HL-60 (cell line): Measurements from ENCODE around the gene CLEC4D.

Experiments
- GABPA ChIP-seq: IDR thresholded peaks from 2 replicates; pipeline ENCODE4 v1.6.1; 2012; ENCODE audit warnings: low read depth
- POLR2AphosphoS5 ChIP-seq: IDR thresholded peaks from 2 replicates; pipeline ENCODE4 v1.6.1; 2012; ENCODE audit warnings: low read depth
- TF ChIP-seq, protein P1 (sequence below): IDR thresholded peaks from one replicate; pipeline ENCODE4 v1.5.1; 2011; ENCODE audit warnings: low read length, control low read depth, inconsistent platforms; ENCODE audit not compliant: insufficient read depth
- TF ChIP-seq, protein P2 (sequence below): IDR thresholded peaks from 2 replicates; pipeline ENCODE4 v1.6.1; 2012; ENCODE audit warnings: low read depth; ENCODE audit not compliant: insufficient replicate concordance

DNA sequence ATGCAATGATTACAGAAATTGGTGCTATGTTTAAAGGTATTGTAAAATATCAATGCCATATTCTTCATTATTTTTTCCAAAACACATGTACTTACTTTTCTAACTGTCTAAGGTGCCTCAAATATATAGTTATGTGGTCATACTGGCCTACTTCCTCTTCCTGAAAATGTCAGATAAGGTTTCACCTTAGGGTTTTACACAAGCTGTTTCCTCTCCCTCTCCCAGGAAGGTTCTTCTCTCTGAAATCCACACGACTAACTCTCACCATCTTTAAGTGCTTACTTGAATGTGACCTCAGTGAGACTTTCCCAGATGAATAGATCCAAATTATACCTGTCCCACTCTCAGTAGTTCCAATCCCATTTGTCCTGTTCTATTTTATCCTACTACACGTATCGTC is 11.6 kb upstream of the CLEC4D start:
- TF ChIP-seq, protein P1, sequence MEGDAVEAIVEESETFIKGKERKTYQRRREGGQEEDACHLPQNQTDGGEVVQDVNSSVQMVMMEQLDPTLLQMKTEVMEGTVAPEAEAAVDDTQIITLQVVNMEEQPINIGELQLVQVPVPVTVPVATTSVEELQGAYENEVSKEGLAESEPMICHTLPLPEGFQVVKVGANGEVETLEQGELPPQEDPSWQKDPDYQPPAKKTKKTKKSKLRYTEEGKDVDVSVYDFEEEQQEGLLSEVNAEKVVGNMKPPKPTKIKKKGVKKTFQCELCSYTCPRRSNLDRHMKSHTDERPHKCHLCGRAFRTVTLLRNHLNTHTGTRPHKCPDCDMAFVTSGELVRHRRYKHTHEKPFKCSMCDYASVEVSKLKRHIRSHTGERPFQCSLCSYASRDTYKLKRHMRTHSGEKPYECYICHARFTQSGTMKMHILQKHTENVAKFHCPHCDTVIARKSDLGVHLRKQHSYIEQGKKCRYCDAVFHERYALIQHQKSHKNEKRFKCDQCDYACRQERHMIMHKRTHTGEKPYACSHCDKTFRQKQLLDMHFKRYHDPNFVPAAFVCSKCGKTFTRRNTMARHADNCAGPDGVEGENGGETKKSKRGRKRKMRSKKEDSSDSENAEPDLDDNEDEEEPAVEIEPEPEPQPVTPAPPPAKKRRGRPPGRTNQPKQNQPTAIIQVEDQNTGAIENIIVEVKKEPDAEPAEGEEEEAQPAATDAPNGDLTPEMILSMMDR: no peak
- TF ChIP-seq, protein P2, sequence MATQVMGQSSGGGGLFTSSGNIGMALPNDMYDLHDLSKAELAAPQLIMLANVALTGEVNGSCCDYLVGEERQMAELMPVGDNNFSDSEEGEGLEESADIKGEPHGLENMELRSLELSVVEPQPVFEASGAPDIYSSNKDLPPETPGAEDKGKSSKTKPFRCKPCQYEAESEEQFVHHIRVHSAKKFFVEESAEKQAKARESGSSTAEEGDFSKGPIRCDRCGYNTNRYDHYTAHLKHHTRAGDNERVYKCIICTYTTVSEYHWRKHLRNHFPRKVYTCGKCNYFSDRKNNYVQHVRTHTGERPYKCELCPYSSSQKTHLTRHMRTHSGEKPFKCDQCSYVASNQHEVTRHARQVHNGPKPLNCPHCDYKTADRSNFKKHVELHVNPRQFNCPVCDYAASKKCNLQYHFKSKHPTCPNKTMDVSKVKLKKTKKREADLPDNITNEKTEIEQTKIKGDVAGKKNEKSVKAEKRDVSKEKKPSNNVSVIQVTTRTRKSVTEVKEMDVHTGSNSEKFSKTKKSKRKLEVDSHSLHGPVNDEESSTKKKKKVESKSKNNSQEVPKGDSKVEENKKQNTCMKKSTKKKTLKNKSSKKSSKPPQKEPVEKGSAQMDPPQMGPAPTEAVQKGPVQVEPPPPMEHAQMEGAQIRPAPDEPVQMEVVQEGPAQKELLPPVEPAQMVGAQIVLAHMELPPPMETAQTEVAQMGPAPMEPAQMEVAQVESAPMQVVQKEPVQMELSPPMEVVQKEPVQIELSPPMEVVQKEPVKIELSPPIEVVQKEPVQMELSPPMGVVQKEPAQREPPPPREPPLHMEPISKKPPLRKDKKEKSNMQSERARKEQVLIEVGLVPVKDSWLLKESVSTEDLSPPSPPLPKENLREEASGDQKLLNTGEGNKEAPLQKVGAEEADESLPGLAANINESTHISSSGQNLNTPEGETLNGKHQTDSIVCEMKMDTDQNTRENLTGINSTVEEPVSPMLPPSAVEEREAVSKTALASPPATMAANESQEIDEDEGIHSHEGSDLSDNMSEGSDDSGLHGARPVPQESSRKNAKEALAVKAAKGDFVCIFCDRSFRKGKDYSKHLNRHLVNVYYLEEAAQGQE: no peak
- TF ChIP-seq POLR2AphosphoS5: no peak
- TF ChIP-seq GABPA: no peak
